ENCODE results near the gene TDRKH. TPM values are rescaled to one million over a fixed set of nuclear protein-coding genes. Genes with fewer than 3 reads are reported as not detected.

The TDRKH gene
- total and polyA plus RNA-seq, 2 of the 13 experiments (the other 11 are each of a cell fraction or from before 2014, with no cell fraction given), result 3.9 to 5.4 TPM

DNA sequence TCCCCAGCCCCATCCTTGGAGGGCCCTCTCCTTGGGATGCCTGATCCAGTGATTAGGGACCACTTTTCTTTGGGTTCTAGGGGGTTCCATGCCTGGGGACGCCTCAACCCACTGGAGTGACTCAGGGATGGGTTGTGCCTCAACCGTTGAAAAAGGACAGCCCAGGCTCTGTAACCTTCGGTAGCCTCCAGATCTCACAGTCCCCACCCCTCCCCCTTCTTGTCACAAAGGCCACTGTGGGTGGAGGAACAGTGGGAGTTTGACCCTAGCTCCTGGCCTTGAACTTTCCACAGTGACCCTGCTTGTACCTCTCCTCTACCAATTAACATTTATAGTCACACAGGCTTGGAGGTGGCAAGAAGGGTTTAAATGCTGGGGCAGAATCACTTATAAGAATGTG lies 43.9 kb upstream of the TDRKH start (continued):
- TF ChIP-seq ZKSCAN8 (CRISPR knock-in tag; IDR thresholded peaks at IDR 0.05; ENCODE audit: borderline replicate concordance) (no peak), PHF20 (CRISPR knock-in tag; IDR thresholded peaks at IDR 0.05) (no peak), ARNTL (CRISPR knock-in tag; IDR thresholded peaks at IDR 0.05) (no peak), ZFP36 (IDR thresholded peaks at IDR 0.05; ENCODE audit: borderline replicate concordance, low read depth, low read length, partially characterized antibody) (no peak), NFIB (CRISPR knock-in tag; IDR thresholded peaks at IDR 0.05; ENCODE audit: borderline replicate concordance) (no peak), CHD4 (IDR thresholded peaks at IDR 0.05; ENCODE audit: borderline replicate concordance, low read length) (no peak), NR2F6 (IDR thresholded peaks at IDR 0.05) (peak; percentile 89), NR2F6 (CRISPR knock-in tag; IDR thresholded peaks at IDR 0.05) (peak; percentile 90), POLR2AphosphoS5 (IDR thresholded peaks at IDR 0.05; ENCODE audit: low read depth, low read length) (no peak), ZNF10 (CRISPR knock-in tag; IDR thresholded peaks at IDR 0.05; ENCODE audit: borderline replicate concordance, low read depth) (no peak), TEAD2 (CRISPR knock-in tag; IDR thresholded peaks at IDR 0.05) (no peak), ZNF558 (CRISPR knock-in tag; IDR thresholded peaks at IDR 0.05; ENCODE audit: borderline replicate concordance) (no peak), ZKSCAN1 (IDR thresholded peaks at IDR 0.05; ENCODE audit: low read length) (no peak), MBNL3 (CRISPR knock-in tag; conservative IDR thresholded peaks at IDR 0.05) (no peak), DDIT3 (CRISPR knock-in tag; IDR thresholded peaks at IDR 0.05) (no peak), NFE2L2 (IDR thresholded peaks at IDR 0.05; ENCODE audit: low read length) (no peak), KAT7 (CRISPR knock-in tag; IDR thresholded peaks at IDR 0.05; ENCODE audit: borderline replicate concordance) (no peak), ZNF232 (CRISPR knock-in tag; IDR thresholded peaks at IDR 0.05; ENCODE audit: borderline replicate concordance) (no peak), ZNF224 (CRISPR knock-in tag; IDR thresholded peaks at IDR 0.05) (no peak), TBL1XR1 (IDR thresholded peaks at IDR 0.05; ENCODE audit: borderline replicate concordance, low read length, partially characterized antibody) (no peak), ZNF768 (CRISPR knock-in tag; IDR thresholded peaks at IDR 0.05) (no peak), ZNF740 (CRISPR knock-in tag; IDR thresholded peaks at IDR 0.05) (no peak), FOXA3 (CRISPR knock-in tag; IDR thresholded peaks at IDR 0.05) (0 out of 2 replicates have a peak, but pooled peaks have one; percentile 20), ZNF18 (CRISPR knock-in tag; IDR thresholded peaks at IDR 0.05; ENCODE audit: insufficient replicate concordance) (no peak)
- TF ChIP-seq, protein P1, sequence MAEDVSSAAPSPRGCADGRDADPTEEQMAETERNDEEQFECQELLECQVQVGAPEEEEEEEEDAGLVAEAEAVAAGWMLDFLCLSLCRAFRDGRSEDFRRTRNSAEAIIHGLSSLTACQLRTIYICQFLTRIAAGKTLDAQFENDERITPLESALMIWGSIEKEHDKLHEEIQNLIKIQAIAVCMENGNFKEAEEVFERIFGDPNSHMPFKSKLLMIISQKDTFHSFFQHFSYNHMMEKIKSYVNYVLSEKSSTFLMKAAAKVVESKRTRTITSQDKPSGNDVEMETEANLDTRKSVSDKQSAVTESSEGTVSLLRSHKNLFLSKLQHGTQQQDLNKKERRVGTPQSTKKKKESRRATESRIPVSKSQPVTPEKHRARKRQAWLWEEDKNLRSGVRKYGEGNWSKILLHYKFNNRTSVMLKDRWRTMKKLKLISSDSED (CRISPR knock-in tag; IDR thresholded peaks at IDR 0.05), result no peak
- TF ChIP-seq, protein P2, sequence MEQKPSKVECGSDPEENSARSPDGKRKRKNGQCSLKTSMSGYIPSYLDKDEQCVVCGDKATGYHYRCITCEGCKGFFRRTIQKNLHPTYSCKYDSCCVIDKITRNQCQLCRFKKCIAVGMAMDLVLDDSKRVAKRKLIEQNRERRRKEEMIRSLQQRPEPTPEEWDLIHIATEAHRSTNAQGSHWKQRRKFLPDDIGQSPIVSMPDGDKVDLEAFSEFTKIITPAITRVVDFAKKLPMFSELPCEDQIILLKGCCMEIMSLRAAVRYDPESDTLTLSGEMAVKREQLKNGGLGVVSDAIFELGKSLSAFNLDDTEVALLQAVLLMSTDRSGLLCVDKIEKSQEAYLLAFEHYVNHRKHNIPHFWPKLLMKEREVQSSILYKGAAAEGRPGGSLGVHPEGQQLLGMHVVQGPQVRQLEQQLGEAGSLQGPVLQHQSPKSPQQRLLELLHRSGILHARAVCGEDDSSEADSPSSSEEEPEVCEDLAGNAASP (CRISPR knock-in tag; IDR thresholded peaks at IDR 0.05; ENCODE audit: borderline replicate concordance), result peak; percentile 67; the same call in 1 of the 2 replicates
- TF ChIP-seq, protein P3, sequence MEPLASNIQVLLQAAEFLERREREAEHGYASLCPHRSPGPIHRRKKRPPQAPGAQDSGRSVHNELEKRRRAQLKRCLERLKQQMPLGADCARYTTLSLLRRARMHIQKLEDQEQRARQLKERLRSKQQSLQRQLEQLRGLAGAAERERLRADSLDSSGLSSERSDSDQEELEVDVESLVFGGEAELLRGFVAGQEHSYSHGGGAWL (CRISPR knock-in tag; IDR thresholded peaks at IDR 0.05), result no peak
